RPMI7951 (cell line): ENCODE measurements around the gene SLC4A7. TPM values are rescaled to one million over a fixed set of nuclear protein-coding genes. Genes with fewer than 3 reads are reported as not detected.
"Not testable (repeated sequence)": the region's sequence is repeated elsewhere in the genome, so short reads cannot be mapped to it uniquely, and the experiment has no call there.

ENCODE experiments used
- DNase-seq: peaks from one replicate; pipeline ENCODE4 v3.0.0-alpha.2; 2012; ENCODE audit warnings: low read depth
- total RNA-seq: library from RNA; depleted of rRNA; stranded (reverse); fragments of >200 nt; shearing (Covaris generic); gene quantifications from 2 replicates; pipeline ENCODE4 v1.2.3, GENCODE V29; 2014

Gene SLC4A7
- total RNA-seq, 1 experiment from 2014 or later = 32.1 TPM

DNA sequence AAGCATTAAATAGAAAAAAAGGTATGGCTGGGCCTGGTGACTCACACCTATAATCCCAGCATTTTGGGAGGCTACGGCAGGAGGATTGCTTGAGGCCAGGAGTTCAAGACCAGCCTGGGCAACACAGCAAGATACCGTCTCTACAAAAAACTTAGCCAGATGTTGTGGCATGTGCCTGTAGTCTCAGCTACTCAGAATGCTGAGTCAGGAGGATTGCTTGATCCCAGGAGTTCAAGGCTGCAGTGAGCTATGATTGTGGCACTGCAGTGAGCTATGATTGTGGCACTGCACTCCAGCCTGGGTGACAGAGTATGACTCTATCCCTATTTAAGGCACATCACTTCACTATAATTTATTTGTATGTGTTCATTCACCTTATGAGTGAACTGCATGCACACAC, 54.3 kb downstream of the SLC4A7 start:
- DNase-seq = no peak

DNA sequence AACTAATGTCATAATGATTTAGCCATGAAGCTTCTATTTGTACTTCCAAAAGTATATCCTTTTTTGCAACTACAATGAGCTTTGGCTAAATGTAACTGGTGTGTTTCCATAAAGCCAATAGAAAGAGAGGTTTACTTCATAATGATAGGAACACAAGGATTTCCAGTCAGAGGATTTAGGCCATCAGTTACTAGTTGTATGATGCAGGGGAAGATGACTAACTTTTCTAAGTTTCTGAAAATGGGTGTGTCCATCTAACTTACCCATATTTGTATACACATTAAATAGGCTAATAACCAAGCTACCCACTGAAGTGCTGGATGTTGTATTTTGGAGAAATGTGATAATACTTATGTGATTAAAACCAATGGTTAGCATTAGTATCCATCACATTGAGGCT, 55.7 kb downstream of the SLC4A7 start:
- no peak for DNase-seq

DNA sequence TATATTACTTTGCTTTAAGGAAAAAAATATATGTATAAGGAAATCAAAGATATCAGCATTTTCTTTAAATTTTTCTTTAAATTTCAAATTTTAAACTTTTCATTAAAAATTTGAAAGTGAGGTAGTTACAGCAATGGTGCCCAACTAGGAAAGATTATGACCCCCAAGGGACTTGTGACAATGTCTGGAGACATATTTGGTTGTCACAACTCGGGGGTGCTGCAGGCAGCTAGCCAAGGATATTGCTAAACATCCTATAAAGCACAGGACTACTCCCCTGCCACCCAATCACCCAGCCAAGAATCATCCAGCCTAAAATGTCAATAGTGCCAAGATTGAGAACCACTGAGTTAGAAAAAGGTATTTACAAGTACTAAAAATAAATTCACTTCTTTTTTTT, 57.3 kb downstream of the SLC4A7 start:
- DNase-seq = no peak

DNA sequence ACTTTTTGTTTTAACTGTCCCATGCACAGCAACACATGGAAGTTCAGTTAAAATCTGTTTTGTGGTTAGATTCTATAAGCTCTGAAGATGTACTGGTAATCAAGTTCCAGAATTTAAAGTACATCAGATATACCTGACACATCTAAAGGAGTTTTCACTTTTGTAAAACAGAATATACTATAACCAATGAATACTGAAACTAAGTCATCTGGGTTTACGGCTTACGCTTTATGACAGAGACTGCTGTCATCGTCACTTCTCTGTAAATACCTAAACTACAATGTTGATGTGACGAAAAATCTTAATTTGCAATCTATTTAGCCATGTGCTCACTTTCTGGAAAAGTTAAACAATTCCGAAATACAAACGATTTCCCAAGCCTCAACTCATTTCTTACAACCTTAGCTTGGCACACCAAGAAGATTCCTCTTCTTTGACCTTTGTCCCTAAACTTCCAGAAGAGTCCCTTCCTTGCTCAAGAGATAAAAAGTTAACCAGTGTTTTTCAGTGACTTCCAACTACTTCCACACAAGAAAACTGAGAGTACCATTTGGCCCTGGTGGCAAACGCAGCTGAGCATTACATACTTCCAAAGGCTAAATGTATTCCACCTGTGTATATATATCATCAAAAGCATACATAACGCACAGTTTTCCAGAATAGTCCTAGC, 58.2 kb downstream of the SLC4A7 start:
- DNase-seq = no peak

DNA sequence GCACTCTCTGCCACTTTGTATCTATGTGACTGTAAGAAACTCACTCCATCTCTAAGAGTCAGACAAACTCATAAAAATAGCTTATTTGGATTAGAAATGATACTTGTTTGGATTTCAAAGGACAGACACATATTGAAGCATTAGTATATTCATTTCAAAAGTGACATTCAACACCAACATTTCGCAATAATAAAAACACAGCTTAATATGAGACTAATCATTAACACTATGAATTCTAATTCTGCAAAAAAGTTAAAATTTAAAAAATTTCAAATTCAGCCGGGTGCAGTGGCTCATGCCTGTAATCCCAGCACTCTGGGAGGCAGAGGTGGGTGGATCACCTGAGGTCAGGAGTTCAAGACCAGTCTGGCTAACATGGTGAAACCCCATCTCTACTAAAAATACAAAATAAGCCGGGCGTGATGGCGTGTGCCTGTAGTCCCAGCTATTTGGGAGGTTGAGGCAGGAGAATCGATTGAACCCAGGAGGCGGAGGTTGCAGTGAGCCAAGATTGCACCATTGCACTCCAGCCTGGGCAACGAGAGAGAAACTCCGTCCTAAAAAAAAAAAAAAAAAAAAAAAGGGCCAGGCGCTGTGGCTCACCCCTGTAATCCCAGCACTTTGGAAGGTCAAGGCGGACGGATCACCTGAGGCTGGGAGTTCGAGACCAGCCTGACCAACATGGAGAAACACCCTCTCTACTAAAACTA, 59.2 kb downstream of the SLC4A7 start:
- DNase-seq = not testable (repeated sequence)

DNA sequence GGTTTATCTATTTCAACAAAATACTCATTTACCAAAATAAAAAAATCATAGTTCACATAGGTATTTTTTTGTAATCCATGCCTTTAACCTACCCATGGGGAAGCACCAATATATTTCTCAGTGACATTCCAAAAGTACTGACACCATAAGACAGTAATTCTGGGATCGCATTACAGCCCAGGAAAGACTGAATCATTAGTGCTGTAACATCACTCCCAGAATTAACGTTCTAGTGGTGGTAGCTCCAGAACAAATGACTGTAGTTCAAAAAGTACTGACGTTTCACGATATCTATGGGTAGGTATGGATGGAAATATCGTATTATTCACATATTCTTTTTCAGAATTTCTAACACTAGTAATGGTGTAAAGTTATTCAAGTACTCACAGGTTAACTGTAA, 60.7 kb downstream of the SLC4A7 start:
- DNase-seq = peak; percentile 36

DNA sequence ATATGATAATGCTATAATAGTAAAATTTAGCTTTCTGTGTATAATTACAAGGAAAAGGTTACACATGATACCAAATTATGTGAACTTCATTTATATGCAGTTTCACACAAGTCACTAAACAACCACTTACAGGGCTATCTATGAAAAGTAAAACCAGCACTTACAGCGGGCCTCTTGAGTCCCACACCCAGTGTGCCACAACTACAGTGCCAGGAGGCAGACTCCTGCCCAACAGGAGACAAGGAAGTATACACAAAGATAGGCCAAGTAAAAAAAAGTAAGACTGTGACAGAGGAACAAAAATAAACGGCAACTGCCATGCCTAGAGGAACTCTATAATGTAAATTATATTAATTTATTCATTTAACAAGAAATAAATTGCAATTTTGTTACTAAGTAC, 61.6 kb downstream of the SLC4A7 start:
- no peak for DNase-seq

DNA sequence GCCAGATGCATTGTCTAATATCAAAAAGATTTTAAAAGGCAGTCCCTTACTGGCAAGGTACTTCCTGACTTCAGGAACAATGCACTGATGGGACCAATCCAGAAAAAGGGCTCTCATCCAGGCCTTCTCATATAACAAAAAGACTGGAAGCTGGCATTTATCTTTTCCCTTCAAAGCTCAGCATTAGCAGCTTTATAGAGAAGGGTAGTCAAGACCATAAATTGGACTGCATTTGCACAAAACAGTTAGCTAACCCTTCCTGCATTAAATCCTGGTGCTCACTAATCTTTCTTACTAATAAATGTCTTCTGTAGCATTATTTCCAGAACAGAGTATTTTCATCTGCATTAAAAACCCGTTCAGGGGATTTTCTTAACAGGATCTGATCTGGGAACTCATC, 69.0 kb downstream of the SLC4A7 start:
- no peak for DNase-seq

DNA sequence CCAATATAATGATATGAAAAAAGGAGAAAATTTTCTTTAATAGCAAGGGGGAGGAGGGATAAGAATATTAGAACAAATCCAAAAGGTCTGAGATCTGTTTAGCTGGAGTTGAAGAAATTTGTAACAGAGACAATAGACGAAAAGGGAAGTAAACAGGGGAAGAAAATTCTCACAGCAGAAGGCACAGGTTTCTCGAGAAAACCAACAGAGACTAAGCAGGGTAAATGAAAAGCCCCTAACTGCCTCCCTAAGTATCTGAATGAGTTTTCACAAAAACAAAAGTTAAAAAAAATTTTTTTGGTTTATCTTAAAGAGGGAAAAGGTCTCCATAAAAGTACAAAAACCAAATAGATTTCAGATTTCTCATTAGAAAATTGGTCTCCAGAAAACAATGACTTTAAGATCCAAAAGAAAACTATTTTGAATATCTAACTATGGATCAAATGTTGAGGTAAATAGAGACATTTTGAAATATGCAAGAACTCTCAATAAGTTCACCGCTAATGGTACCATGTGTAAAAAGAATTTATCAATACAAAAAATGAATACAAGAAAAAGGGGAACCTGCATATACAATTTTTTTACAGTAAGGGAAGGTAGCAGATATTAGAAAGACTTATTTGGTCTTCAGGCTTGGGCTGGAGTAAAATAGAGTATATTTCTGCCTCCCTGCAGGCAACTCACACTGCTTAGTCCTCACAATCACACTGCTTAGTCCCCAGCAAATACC, 91.1 kb downstream of the SLC4A7 start:
- no peak for DNase-seq

DNA sequence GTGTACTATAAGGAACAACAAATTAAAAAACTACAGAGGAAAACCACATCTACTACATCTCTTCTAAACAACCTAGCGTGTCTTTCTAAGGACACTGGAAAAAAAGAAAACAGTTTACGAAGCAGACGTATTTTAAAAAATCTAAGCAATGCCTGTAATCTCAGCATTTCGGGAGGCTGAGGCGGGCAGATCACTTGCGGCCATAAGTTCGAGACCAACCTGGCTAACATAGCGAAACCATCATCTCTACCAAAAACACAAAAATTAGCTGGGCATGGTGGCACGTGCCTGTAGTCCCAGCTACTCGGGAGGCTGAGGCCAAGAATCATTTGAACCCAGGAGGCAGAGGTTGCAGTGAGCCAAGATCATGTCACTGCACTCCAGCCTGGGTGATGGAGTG, 91.8 kb downstream of the SLC4A7 start:
- not testable (repeated sequence) for DNase-seq

DNA sequence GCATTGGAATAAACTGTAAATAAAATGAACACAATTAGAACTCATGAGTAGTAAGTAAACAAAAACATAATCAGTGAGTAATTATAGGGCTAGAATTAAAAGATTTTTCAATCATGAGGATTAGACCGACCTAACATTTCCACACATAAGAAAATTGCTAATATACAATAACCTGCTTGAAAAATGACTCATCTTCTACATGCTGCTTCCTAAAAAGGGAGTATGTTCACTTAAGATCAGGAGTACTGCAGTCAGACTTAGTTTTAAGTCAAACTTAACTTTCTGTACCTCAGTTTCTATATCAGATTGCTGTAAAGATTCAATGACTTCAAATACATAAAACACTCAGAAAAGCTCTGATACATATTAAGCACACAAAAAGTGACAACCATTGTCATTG, 92.4 kb downstream of the SLC4A7 start:
- no peak for DNase-seq

DNA sequence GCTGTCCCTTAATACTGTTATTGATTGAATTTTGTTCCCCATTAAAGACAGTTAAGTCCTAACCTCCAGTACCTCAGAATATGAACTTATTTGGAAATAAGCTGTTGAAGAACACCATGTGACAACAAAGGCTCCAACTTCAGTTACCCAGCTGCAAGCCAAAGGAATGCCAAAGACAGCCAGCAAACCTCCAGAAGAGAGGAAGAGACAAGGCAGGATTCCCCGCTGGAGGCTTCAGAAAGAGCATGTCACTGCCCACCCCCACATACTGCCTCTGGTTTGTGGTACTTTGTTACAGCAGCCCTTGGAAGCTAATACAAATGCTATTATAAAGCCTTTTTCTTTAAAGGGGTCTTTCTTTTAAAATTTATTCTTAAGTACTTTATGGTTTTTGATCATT, 96.6 kb downstream of the SLC4A7 start:
- DNase-seq = no peak

DNA sequence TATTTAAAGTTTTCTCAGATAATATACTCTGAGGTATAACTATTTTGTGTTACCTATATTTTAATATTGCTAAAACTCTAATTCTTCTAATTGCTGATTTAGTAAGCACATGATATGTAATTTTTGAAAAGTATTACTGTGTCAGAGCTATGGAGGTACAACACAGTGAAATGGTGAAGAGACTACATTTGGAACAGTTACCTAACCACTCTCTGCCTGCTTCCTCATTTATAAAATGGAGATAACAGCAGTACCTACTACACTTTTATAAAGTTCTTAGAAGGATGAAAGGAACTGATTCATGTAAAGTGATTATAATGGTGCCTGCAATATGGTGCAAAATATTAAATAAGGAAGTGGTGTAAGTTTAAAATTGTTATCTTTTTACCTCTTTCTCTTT, 98.7 kb downstream of the SLC4A7 start:
- DNase-seq = no peak

DNA sequence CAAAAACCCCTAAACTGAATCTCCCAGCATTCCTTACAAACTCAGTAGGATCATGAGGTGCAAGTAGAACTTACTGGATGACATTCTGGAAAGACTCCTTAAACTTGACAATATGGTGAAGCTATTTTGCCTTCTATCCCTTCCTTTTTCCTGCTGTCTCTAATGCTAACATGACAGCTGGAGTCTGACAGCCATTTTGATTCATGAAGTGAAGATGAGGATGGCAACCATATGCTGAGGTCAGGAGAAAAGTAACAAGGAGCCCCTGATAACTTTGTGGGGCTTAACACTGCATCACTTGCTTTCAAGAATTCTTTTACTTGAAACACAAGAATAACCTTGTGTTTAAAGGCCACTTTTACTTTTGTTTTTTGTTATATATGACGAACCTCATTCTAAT, 100.0 kb downstream of the SLC4A7 start:
- no peak for DNase-seq

DNA sequence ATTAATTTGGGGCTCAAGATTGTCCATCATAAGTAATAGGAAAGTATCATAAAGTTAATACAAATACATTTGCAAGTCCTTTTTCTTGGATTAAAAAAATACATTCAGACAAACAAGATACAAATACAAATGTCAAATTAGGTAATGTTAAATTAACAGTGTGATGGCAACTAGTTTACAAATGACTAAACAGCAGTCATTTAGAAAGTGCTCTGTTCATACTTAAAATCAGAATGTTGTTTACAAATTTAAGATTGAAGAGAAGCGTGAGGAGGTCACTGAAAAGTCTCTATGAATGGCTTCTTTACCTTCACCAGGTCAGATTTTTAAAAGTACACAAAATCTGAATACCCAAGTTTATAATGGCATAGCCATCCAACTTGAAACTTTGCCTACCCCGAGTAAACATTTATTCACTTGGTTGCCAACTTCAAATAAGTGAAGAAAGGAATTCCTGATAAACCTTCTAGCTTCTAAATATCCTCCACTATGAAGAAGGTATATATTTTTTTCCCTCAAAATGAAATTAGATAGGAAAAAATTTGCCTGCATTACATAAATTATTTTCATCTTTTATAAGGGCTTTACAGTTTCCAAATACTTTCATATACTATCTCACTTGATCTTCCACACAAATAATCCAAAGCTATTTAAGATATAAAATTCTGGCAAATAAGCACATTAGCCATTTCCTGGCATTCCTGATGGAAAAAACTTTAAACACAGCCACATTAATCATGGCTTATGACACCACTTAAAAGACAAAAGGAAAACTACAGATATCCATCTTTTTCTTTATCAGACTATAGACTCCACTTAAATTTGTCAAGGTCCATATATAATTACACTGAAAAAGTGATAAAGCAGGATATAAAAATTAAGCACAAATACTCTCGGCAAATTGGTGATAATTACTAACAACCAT, 103.5 kb downstream of the SLC4A7 start:
- no peak for DNase-seq

DNA sequence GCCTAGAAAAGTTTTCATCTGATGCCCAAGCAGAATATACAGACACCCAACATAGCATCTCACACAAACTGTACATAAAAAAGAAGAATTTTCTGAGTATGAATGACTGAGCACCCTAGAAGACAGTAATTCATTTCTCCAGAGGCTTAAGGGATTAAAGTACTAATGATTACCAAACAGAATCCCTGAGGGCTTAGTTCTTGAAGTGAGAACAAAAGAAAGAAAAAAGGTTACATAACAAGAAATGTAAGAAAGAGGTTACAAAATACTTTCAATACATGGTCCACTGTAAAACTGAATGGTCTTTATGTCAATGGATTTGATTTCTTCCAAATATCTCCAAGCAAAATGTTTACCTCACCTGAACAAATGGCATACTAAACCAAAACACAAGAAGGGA, 105.9 kb downstream of the SLC4A7 start:
- DNase-seq = no peak

DNA sequence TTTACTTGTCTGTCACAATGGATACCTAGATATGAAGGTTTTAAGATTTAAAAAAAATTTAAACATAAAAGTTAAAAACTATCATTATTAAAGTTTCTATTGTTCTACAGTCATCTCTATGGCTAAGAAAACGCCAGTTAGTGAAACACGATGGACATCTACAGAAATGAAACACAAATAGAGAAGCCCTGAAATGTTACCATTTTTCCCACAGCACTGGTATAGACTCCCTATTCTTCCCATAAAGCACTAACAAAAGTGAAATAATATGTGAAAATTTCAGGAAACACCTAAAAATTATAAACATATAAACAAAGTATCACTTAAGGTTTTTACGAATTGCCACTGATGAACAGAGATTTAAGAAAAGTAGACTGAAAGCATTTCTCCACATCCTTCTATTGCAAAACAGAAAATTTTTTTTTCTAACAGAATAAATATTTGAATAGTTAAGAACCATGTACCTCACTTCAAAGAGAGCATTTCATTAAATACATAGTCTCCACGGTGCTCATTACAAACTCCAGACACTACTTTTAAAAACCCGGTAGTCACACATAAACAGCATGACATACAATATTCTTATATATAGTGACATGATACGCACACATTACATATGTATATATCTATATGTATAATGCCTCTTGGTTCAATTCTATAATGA, 107.9 kb downstream of the SLC4A7 start:
- DNase-seq = no peak

DNA sequence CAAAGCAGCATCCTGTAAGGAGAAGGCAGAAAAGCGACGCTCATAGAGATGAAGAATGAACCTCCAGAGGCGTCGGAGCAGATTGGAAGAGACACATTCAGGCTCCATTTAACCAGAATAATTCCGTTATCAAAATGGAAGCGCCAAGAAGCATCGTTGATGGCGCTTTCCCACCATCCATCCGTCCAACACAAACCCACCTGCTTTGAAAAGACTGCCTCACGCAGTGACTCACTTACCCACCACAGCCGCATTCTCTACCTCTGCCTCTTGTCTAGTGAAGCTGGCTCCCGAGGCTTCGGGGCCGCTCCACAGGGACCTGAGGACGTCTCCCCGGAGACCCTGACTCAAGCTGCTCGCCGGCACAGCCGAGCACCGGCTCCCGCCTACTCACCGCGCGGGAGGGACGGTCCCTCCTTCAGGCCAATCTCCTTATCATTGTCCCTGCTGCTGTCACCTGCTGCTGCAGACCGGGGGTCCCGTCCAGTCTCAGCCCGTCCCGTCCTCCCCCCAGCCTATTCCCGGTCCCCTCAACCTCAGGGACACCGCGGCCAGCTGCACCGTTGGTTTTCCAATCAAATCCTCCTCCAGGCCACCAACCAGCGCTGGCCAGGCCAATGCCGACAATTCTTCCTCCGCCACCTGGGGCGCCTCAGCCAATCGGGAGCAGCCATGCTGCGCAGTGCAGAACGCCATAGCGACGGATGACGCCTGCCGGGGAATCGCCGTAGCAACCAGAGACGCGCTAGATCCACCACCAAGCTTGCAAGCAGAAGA, 115.2 kb downstream of the SLC4A7 start, which contains the start of gene NEK10:
TSS of gene NEK10 (minus strand) at position 553 of the 777 bp plus-strand sequence. CDS start 16,501 bp downstream, outside the sequence.
- no peak for DNase-seq

DNA sequence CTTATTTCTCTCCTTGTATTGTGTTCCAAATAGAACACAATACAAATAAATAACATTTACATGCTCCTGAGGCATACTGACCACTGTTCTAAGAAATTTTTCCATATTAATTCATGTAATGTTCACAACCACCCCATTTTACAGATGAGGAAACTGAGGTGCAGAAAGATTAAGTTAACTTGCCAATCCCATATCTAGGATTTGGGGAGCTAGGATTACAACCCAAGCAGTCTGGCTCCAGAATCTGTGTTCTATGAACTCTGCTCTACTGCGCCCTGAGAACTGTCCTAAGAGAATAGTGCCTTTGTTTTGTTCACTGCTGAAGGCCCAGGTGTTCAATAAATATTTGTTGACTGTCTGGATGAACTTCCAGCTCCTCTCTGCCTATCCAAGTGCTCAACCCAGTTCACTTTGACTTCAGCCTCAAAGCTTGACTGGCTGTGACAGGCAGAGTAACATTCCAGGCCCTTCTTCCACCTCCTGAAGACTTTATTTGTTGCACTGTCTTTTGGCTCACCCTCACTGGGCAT, 118.1 kb downstream of the SLC4A7 start:
- DNase-seq = no peak
